Kidney (tissue), 14 donors: ENCODE results near the gene GPR21. TPM values are rescaled to one million over a fixed set of nuclear protein-coding genes. Genes with fewer than 3 reads are reported as not detected.
A peak's percentile ranks its signal among the peaks of the same experiment; 100 is the strongest.

Experiments used
- DNase-seq, 5 donors: peaks; one replicate each; pipeline ENCODE4 v3.0.0-alpha.2; 2013 to 2020
- FAIRE-seq: peaks from 2 replicates; lab custom pipeline; 2012; peaks lifted over from hg19 to GRCh38; lab: Jason Lieb, UNC
- H3K27ac ChIP-seq, 2 donors: one replicate each; pipeline ENCODE4 v1.7.0; 2013; ENCODE audit warnings: low read depth in 2 of 2, low read length in 2 of 2, inconsistent platforms in 1 of 2
- H3K27me3 ChIP-seq: one replicate; pipeline ENCODE4 v1.7.1; 2013; ENCODE audit warnings: low read length, inconsistent platforms; ENCODE audit not compliant: control insufficient read depth, insufficient read depth
- H3K36me3 ChIP-seq, 3 donors: one replicate each; pipeline versions ENCODE4 v1.7.0 to v1.7.1; 2013; ENCODE audit warnings: low read length in 3 of 3, control low read depth in 1 of 3, inconsistent platforms in 1 of 3; ENCODE audit not compliant: insufficient read depth in 3 of 3, control insufficient read depth in 2 of 3
- H3K4me1 ChIP-seq, 3 donors: one replicate each; pipeline versions ENCODE4 v1.7.0 to v1.7.1; 2013; ENCODE audit warnings: low read length in 3 of 3, inconsistent platforms in 1 of 3, low read depth in 1 of 3; ENCODE audit not compliant: control insufficient read depth in 2 of 3, insufficient read depth in 2 of 3
- H3K4me3 ChIP-seq, 3 donors: one replicate each; pipeline versions ENCODE4 v1.7.0 to v1.8.1; 2013; ENCODE audit warnings: low read length in 3 of 3, control low read depth in 1 of 3, inconsistent platforms in 1 of 3
- H3K9ac ChIP-seq, 3 donors: one replicate each; pipeline versions ENCODE4 v1.7.0 to v1.7.1; 2013; ENCODE audit warnings: low read length in 3 of 3, control low read depth in 1 of 3, inconsistent platforms in 1 of 3
- H3K9me3 ChIP-seq, 3 donors: one replicate each; pipeline versions ENCODE4 v1.7.0 to v1.7.1; 2013; ENCODE audit warnings: low read length in 3 of 3, control low read depth in 1 of 3, inconsistent platforms in 1 of 3; ENCODE audit not compliant: control insufficient read depth in 2 of 3, insufficient read depth in 1 of 3
- CTCF ChIP-seq: IDR thresholded peaks from 3 replicates; pipeline ENCODE4 v1.5.1; 2012; ENCODE audit warnings: mild to moderate bottlenecking, moderate library complexity, borderline replicate concordance; ENCODE audit not compliant: insufficient read depth; ENCODE audit errors: extremely low read depth
- intact Hi-C: fragments of 100-400 bp; cut with DNase I; formaldehyde crosslinking; loops from one replicate; pipeline ENCODE4 v1.11.1; 2022
- polyA plus RNA-seq: library from polyadenylated mRNA; stranded (reverse); fragments of 350-450 nt; fragmentation: Illumina TruSeq; extraction: RNeasy Lipid Tissue Mini Kit (QIAGEN cat#74804); gene quantifications from one replicate; pipeline ENCODE4 v1.2.3, GENCODE V29; 2014; ENCODE audit warnings: low read depth, low replicate concordance; ENCODE audit not compliant: insufficient read depth
- total RNA-seq: library from RNA; stranded (reverse); fragmentation: NEBNext Ultra II Directional; extraction: Animal tissue kit (Norgen Biotek cat#: 25700); gene quantifications from one replicate; pipeline ENCODE4 v1.2.1, GENCODE V29; 2021
- donor health status: control.
- donor health status: control.
- donor health status: control.
- donor health status: control.
- donor health status: control.
- donor health status: DM: yes; HTN: yes; CAD: no.
- donor health status: Normal renal cell carcinoma (clear cell type).

GPR21 gene
- total and polyA plus RNA-seq, 2 donors from 2014 or later, result 0.34 to 4.1 TPM

- FAIRE-seq (no peak), DNase-seq (no peak)
- H3K9me3 ChIP-seq, result no peaks in the 10 kb centered on the region
- H3K36me3 ChIP-seq, result peaks cover 0 to 16% (median 0%) of the 10 kb centered on the region in 3 donors
- intact Hi-C loops, result no loop called here
- TF ChIP-seq CTCF, result no peak
- H3K4me3 ChIP-seq, result no peak overlapping the region
- H3K27ac ChIP-seq, result no peak overlapping the region
- no peaks in the 10 kb centered on the region for H3K27me3 ChIP-seq
- H3K9ac ChIP-seq, result no peak overlapping the region
- H3K4me1 ChIP-seq, result no peaks in the 10 kb centered on the region
Observed at GRCh38 chr9:122998448-122998847, 35.0 kb upstream of the GPR21 start.

GRCh38 chr9:123000371-123001068 is 32.9 kb upstream of the GPR21 start:
- Histone ChIP-seq H3K27me3 (no peaks in the 10 kb centered on the region), H3K4me1 (no peaks in the 10 kb centered on the region), H3K36me3 (peaks cover 0 to 13% (median 0%) of the 10 kb centered on the region in 3 donors), H3K9me3 (no peaks in the 10 kb centered on the region), H3K4me3 (no peak overlapping the region), H3K27ac (no peak overlapping the region), H3K9ac (no peak overlapping the region)
- intact Hi-C loops, result no loop called here
- no peak for DNase-seq
- no peak for FAIRE-seq
- TF ChIP-seq CTCF, result no peak

GRCh38 chr9:123002754-123003153 is 30.7 kb upstream of the GPR21 start:
- intact Hi-C loops, result no loop called here
- H3K36me3 ChIP-seq, result peaks cover 0 to 3% (median under 1%) of the 10 kb centered on the region in 3 donors
- TF ChIP-seq CTCF, result no peak
- DNase-seq (peak in 2 of 5 donors; percentile 31 to 66), FAIRE-seq (no peak)
- no peak overlapping the region for H3K9ac ChIP-seq
- peak overlapping the region in 1 of 2 donors; percentile 1 for H3K27ac ChIP-seq
- H3K9me3 ChIP-seq, result no peaks in the 10 kb centered on the region
- H3K27me3 ChIP-seq, result no peaks in the 10 kb centered on the region
- peak overlapping the region in 1 of 3 donors; percentile 12 for H3K4me3 ChIP-seq
- H3K4me1 ChIP-seq, result no peaks in the 10 kb centered on the region
